H1 (cell line): ENCODE results near the gene HYAL4. TPM values are rescaled to one million over a fixed set of nuclear protein-coding genes. Genes with fewer than 3 reads are reported as not detected.

Experiments used
- CHD1 ChIP-seq: IDR thresholded peaks from 2 replicates; pipeline ENCODE4 v1.6.1; 2012; ENCODE audit warnings: low read depth, low read length, improper control_type of control experiment
- CHD7 ChIP-seq: fragments of 300-600 bp; sonication (generic); IDR thresholded peaks from 2 replicates; pipeline ENCODE4 v1.7.1; 2012; ENCODE audit warnings: low read length, moderate library complexity, mild to moderate bottlenecking, inconsistent platforms; ENCODE audit not compliant: insufficient replicate concordance
- CTBP2 ChIP-seq: IDR thresholded peaks from 2 replicates; pipeline ENCODE4 v1.7.0; 2011; ENCODE audit warnings: borderline replicate concordance, mild to moderate bottlenecking, moderate library complexity, mixed read lengths, low read length; ENCODE audit not compliant: insufficient read depth, insufficient read length
- FOSL1 ChIP-seq: IDR thresholded peaks from 2 replicates; pipeline ENCODE4 v1.6.1; 2011; ENCODE audit warnings: mild to moderate bottlenecking, low read depth, low read length, moderate library complexity; ENCODE audit not compliant: insufficient read depth
- RAD21 ChIP-seq, 2 experiments: IDR thresholded peaks in 1 of 2; conservative IDR thresholded peaks in 1 of 2; 2 replicates each; pipeline ENCODE4 v1.6.1; 2011; ENCODE audit warnings: low read depth in 2 of 2, low read length in 2 of 2, improper control_type of control experiment in 1 of 2, inconsistent platforms in 1 of 2, mild to moderate bottlenecking in 1 of 2, moderate library complexity in 1 of 2
- SP1 ChIP-seq: IDR thresholded peaks from 2 replicates; pipeline ENCODE4 v1.6.1; 2011; ENCODE audit warnings: low read depth, low read length
- TEAD4 ChIP-seq: IDR thresholded peaks from 2 replicates; pipeline ENCODE4 v1.6.1; 2012; ENCODE audit warnings: low read depth, low read length, inconsistent platforms, mixed read lengths
- polyA plus RNA-seq, 7 experiments: library from polyadenylated mRNA; depleted of rRNA in 3 of 7; stranded (reverse) in 5 of 7; unstranded in 2 of 7; fragments of >200 nt in 5 of 7; fragments of 200-250 nt in 2 of 7; gene quantifications; 1 replicate in 5 of 7; 2 replicates in 1 of 7; 4 replicates in 1 of 7; pipeline versions ENCODE4 v1.2.1 to v1.2.3, GENCODE V29; 2011 to 2013; ENCODE audit warnings: missing spikeins in 2 of 7, mixed read lengths in 2 of 7
- total RNA-seq: library from RNA; stranded (reverse); fragmentation: NEBNext Ultra II Directional; extraction: Animal tissue kit (Norgen Biotek cat#: 25700); gene quantifications from 2 replicates; pipeline ENCODE4 v1.2.1, GENCODE V29; 2021

HYAL4 gene
- total and polyA plus RNA-seq, 2 of the 8 experiments (the other 6 are each of a cell fraction or from before 2014, with no cell fraction given), result not detected

DNA sequence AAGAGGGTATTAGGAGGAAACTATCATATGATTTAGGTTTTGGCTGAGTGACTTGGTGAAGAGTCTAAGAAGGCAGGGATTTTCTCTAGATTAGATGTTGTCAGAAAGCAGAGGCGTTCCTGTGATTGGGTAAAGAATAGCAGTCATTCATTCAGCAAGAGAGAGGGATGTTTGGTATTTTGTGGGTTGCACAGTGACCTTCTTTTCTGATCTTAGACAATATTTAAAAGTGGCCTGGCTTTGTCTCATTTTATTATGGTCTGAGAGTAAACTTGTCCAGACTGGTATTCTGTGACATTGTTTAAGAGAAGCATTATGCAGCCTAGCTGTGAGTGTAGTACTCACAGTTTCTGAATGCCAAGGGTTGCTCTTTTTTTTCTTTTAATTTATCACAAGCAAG lies 18.5 kb downstream of the HYAL4 start (continued):
- TF ChIP-seq CHD7 (no peak), FOSL1 (no peak), SP1 (no peak), CTBP2 (no peak), CHD1 (no peak), TEAD4 (no peak), RAD21 (IDR thresholded peaks at IDR 0.05 in 1 of 2, conservative IDR thresholded peaks at IDR 0.05 in 1 of 2; ENCODE audit: low read depth in 2 of 2, low read length in 2 of 2) (no peak)
- TF ChIP-seq, all 59 proteins: peak for 0
